ENCODE results near the gene P3H3.

- TF ChIP-seq CTCF (IDR thresholded peaks at IDR 0.05; ENCODE audit: low read depth, low read length, missing input control) (no peak), REST (IDR thresholded peaks at IDR 0.05) (no peak), MAX (IDR thresholded peaks at IDR 0.05) (no peak), RXRA (IDR thresholded peaks at IDR 0.05) (no peak), GABPA (IDR thresholded peaks at IDR 0.05 in 1 of 2, conservative IDR thresholded peaks at IDR 0.05 in 1 of 2) (no peak), SP1 (IDR thresholded peaks at IDR 0.05) (no peak), NR2F2 (IDR thresholded peaks at IDR 0.05) (no peak), TAF1 (conservative IDR thresholded peaks at IDR 0.05) (no peak)
Observed at GRCh38 chr12:6821591-6822425, 6.4 kb upstream of the P3H3 start, which contains the start of gene GPR162.

All from liver (tissue), 3 donors.